HCT116 (cell line): ENCODE measurements around the gene LRIG3. TPM values are rescaled to one million over a fixed set of nuclear protein-coding genes. Genes with fewer than 3 reads are reported as not detected.

Experiments used
- ATAC-seq: fragments of 200-7000 bp; cut with Tn5 transposase; 2 replicates; pipeline ENCODE4 v1.9.1; 2020; ENCODE audit warnings: mild to moderate bottlenecking, moderate library complexity
- BruUV-seq: library from RNA; stranded (reverse); fragments of 400-500 nt; replicated peaks from 2 replicates; lab custom pipeline; 2021; lab: Mats Ljungman, UMichigan
- CTCF ChIA-PET: fragments of 300-600 bp; sonication (Branson Sonifier 250); formaldehyde crosslinking; loops from one replicate; lab custom pipeline; 2021; ENCODE audit warnings: antibody characterized with exemption; lab: Charles Lee
- POLR2A ChIA-PET: fragments of 300-600, 350-600 bp; sonication (Branson Sonifier 250); formaldehyde crosslinking; loops from one replicate; lab custom pipeline; 2021; ENCODE audit warnings: antibody characterized with exemption; lab: Charles Lee
- RAD21 ChIA-PET, 2 experiments: fragments of 300-600 bp; sonication (Branson Sonifier 250); formaldehyde crosslinking; loops; one replicate each; lab custom pipeline; 2023; ENCODE audit warnings: low total read pairs in 2 of 2; ENCODE audit not compliant: uncharacterized antibody in 2 of 2, unreplicated experiment in 2 of 2, low non-redundant PET in 1 of 2; lab: Charles Lee
- DNase-seq: peaks from one replicate; pipeline ENCODE4 v3.0.0-alpha.2; 2010; ENCODE audit warnings: low read depth, low spot score
- H2AFZ ChIP-seq: fragments of 200-600 bp; shearing (Covaris generic), sonication (generic); 2 replicates; pipeline ENCODE4 v1.6.1; 2017; ENCODE audit warnings: low read depth, mixed run types, mixed read lengths, antibody characterized with exemption, low read length; ENCODE audit not compliant: poor library complexity, severe bottlenecking
- H3K27ac ChIP-seq: 2 replicates; pipeline ENCODE4 v1.5.1; 2012; ENCODE audit warnings: low read depth, low read length
- H3K27me3 ChIP-seq: fragments of 200-600 bp; sonication (generic); 2 replicates; pipeline ENCODE4 v1.6.1; 2016; ENCODE audit warnings: mixed run types, low read length, mixed read lengths; ENCODE audit not compliant: insufficient read depth
- H3K36me3 ChIP-seq, 2 experiments: fragments of 200-500 bp in 1 of 2; fragments of 200-600 bp in 1 of 2; sonication (Bioruptor generic) in 1 of 2; sonication (generic) in 1 of 2; 2 replicates each; pipeline versions ENCODE4 v1.5.1 to v1.6.1; 2014 to 2016; ENCODE audit warnings: low read length in 2 of 2, inconsistent platforms in 1 of 2, mixed read lengths in 1 of 2, mixed run types in 1 of 2; ENCODE audit not compliant: insufficient read depth in 2 of 2, control insufficient read depth in 1 of 2
- H3K4me1 ChIP-seq, 2 experiments: fragments of 200-600 bp in 1 of 2; sonication (generic) in 1 of 2; 2 replicates each; pipeline versions ENCODE4 v1.5.1 to v1.6.1; 2012 to 2017; ENCODE audit warnings: low read length in 2 of 2, inconsistent platforms in 1 of 2, mild to moderate bottlenecking in 1 of 2, mixed read lengths in 1 of 2, mixed run types in 1 of 2, moderate library complexity in 1 of 2; ENCODE audit not compliant: insufficient read depth in 2 of 2, control insufficient read depth in 1 of 2
- H3K4me2 ChIP-seq: fragments of 200-600 bp; sonication (generic); 2 replicates; pipeline ENCODE4 v1.6.1; 2017; ENCODE audit warnings: mixed run types, low read length, mixed read lengths
- H3K4me3 ChIP-seq, 2 experiments: fragments of 200-600 bp in 1 of 2; sonication (generic) in 1 of 2; replicated peaks in 1 of 2; 2 replicates each; pipeline ENCODE4 v1.5.1; 2011 to 2016; ENCODE audit warnings: low read length in 2 of 2, control low read depth in 1 of 2, low read depth in 1 of 2, mild to moderate bottlenecking in 1 of 2, mixed read lengths in 1 of 2, mixed run types in 1 of 2
- H3K79me2 ChIP-seq: fragments of 200-600 bp; sonication (generic); 2 replicates; pipeline ENCODE4 v1.6.1; 2017; ENCODE audit warnings: mild to moderate bottlenecking, mixed run types, low read length, moderate library complexity, mixed read lengths; ENCODE audit not compliant: insufficient read depth
- H3K9ac ChIP-seq: fragments of 200-600 bp; sonication (generic); 2 replicates; pipeline ENCODE4 v1.6.1; 2016; ENCODE audit warnings: low read length, mixed read lengths
- H3K9me2 ChIP-seq: fragments of 200-600 bp; sonication (generic), shearing (Covaris generic); 2 replicates; pipeline ENCODE4 v1.6.1; 2017; ENCODE audit warnings: mixed run types, mild to moderate bottlenecking, moderate library complexity; ENCODE audit not compliant: insufficient read depth
- H3K9me3 ChIP-seq, 2 experiments: fragments of 200-500 bp in 1 of 2; fragments of 200-600 bp in 1 of 2; sonication (Bioruptor generic) in 1 of 2; sonication (generic) in 1 of 2; 2 replicates each; pipeline ENCODE4 v1.6.1; 2014 to 2017; ENCODE audit warnings: low read length in 2 of 2, mixed read lengths in 2 of 2, inconsistent platforms in 1 of 2, low read depth in 1 of 2, mild to moderate bottlenecking in 1 of 2, mixed run types in 1 of 2, moderate library complexity in 1 of 2; ENCODE audit not compliant: control insufficient read depth in 1 of 2, insufficient read depth in 1 of 2
- H4K20me1 ChIP-seq: fragments of 200-600 bp; sonication (generic), shearing (Covaris generic); 2 replicates; pipeline ENCODE4 v1.6.1; 2017; ENCODE audit warnings: mixed run types, mild to moderate bottlenecking, moderate library complexity; ENCODE audit not compliant: insufficient read depth
- ATF3 ChIP-seq: IDR thresholded peaks from 2 replicates; pipeline ENCODE4 v1.6.1; 2012
- CEBPB ChIP-seq: IDR thresholded peaks from 2 replicates; pipeline ENCODE4 v1.6.1; 2012; ENCODE audit warnings: low read depth
- EGR1 ChIP-seq: IDR thresholded peaks from 2 replicates; pipeline ENCODE4 v1.6.1; 2012; ENCODE audit warnings: low read depth
- ELF1 ChIP-seq: IDR thresholded peaks from 2 replicates; pipeline ENCODE4 v1.6.1; 2012; ENCODE audit warnings: low read depth, borderline replicate concordance
- EZH2 ChIP-seq: fragments of 200-600 bp; sonication (generic); IDR thresholded peaks from 2 replicates; pipeline ENCODE4 v1.6.1; 2017; ENCODE audit warnings: antibody characterized with exemption, mixed run types
- EZH2phosphoT487 ChIP-seq: fragments of 200-600 bp; IDR thresholded peaks from 2 replicates; pipeline ENCODE4 v1.6.1; 2018; ENCODE audit warnings: antibody characterized with exemption, borderline replicate concordance
- JUND ChIP-seq: IDR thresholded peaks from 2 replicates; pipeline ENCODE4 v1.6.1; 2012
- POLR2A ChIP-seq: IDR thresholded peaks from 2 replicates; pipeline ENCODE4 v1.7.0; 2011; ENCODE audit warnings: borderline replicate concordance; ENCODE audit not compliant: insufficient read depth, insufficient read length; ENCODE audit errors: extremely low read depth
- POLR2AphosphoS5 ChIP-seq: IDR thresholded peaks from 2 replicates; pipeline ENCODE4 v1.6.1; 2011; ENCODE audit warnings: mild to moderate bottlenecking, low read depth, low read length, moderate library complexity
- RAD21 ChIP-seq: IDR thresholded peaks from 2 replicates; pipeline ENCODE4 v1.6.1; 2012; ENCODE audit warnings: low read depth, mild to moderate bottlenecking
- REST ChIP-seq: IDR thresholded peaks from 2 replicates; pipeline ENCODE4 v1.6.1; 2012; ENCODE audit warnings: low read depth
- SIN3A ChIP-seq: IDR thresholded peaks from 2 replicates; pipeline ENCODE4 v1.6.1; 2012; ENCODE audit warnings: low read depth
- SP1 ChIP-seq: IDR thresholded peaks from 2 replicates; pipeline ENCODE4 v1.6.1; 2012; ENCODE audit warnings: low read depth
- SRF ChIP-seq: IDR thresholded peaks from 2 replicates; pipeline ENCODE4 v1.6.1; 2012; ENCODE audit warnings: low read depth
- TCF7L2 ChIP-seq: IDR thresholded peaks from 2 replicates; pipeline ENCODE4 v1.7.0; 2011; ENCODE audit warnings: borderline replicate concordance, inconsistent platforms; ENCODE audit not compliant: insufficient read depth, insufficient read length; ENCODE audit errors: extremely low read depth
- YY1 ChIP-seq: IDR thresholded peaks from 2 replicates; pipeline ENCODE4 v1.6.1; 2011; ENCODE audit warnings: low read length, low read depth, moderate library complexity, mild to moderate bottlenecking; ENCODE audit not compliant: insufficient replicate concordance; ENCODE audit errors: extremely low read depth
- ZBTB33 ChIP-seq: IDR thresholded peaks from 2 replicates; pipeline ENCODE4 v1.6.1; 2011; ENCODE audit warnings: mild to moderate bottlenecking, low read length, moderate library complexity; ENCODE audit not compliant: insufficient replicate concordance; ENCODE audit errors: extremely low read depth
- ZFX ChIP-seq: fragments of 450-650 bp; IDR thresholded peaks from 2 replicates; pipeline ENCODE4 v1.6.1; 2017
- ZNF274 ChIP-seq: fragments of 200-500 bp; sonication (Bioruptor generic); IDR thresholded peaks from 2 replicates; pipeline ENCODE4 v1.6.1; 2014; ENCODE audit warnings: mild to moderate bottlenecking, low read depth, low read length, inconsistent platforms
- intact Hi-C: fragments of 100-400 bp; cut with micrococcal nuclease; formaldehyde crosslinking; loops from 2 replicates; pipeline ENCODE4 v1.10.0; 2022
- total RNA-seq: library from RNA; stranded (reverse); gene quantifications from one replicate; pipeline ENCODE4 v1.2.1, GENCODE V29; 2021; ENCODE audit not compliant: unreplicated experiment

The LRIG3 gene
- total RNA-seq, 1 experiment from 2014 or later: 11.1 TPM

- H3K27me3 ChIP-seq: no peaks in the 10 kb centered on the region
- H2AFZ ChIP-seq: no peak overlapping the region
- no peak overlapping the region for H3K4me3 ChIP-seq
- ChIA-PET CTCF (no interaction called here), RAD21 (no interaction called here), POLR2A (no interaction called here)
- H3K9me2 ChIP-seq: no peaks in the 10 kb centered on the region
- DNase-seq: no peak
- H3K27ac ChIP-seq: no peak overlapping the region
- no TSS peak for BruUV-seq
- no peaks in the 10 kb centered on the region for H3K79me2 ChIP-seq
- H3K4me2 ChIP-seq: no peak overlapping the region
- H3K9ac ChIP-seq: no peak overlapping the region
- no peaks in the 10 kb centered on the region for H4K20me1 ChIP-seq
- intact Hi-C loops: no loop called here
- H3K4me1 ChIP-seq: no peaks in the 10 kb centered on the region
- no peak for ATAC-seq
- H3K36me3 ChIP-seq: no peaks in the 10 kb centered on the region
- no peaks in the 10 kb centered on the region for H3K9me3 ChIP-seq
- TF ChIP-seq EZH2phosphoT487 (no peak), SRF (no peak), TCF7L2 (no peak), EZH2 (no peak), ATF3 (no peak), REST (no peak), RAD21 (no peak), CEBPB (no peak), ZFX (no peak), ZBTB33 (no peak), EGR1 (no peak), ZNF274 (no peak), ELF1 (no peak), JUND (no peak), POLR2AphosphoS5 (no peak), SIN3A (no peak), YY1 (no peak), SP1 (no peak), POLR2A (no peak)
Observed at GRCh38 chr12:58841058-58841798, 79.1 kb downstream of the LRIG3 start.
